ENCODE data around the gene TRIM72. TPM values are rescaled to one million over a fixed set of nuclear protein-coding genes. Genes with fewer than 3 reads are reported as not detected.
A peak's percentile ranks its signal among the peaks of the same experiment; 100 is the strongest.
"Not testable (repeated sequence)": the region's sequence is repeated elsewhere in the genome, so short reads cannot be mapped to it uniquely, and the experiment has no call there.

TRIM72 gene
- total RNA-seq, 1 experiment from 2014 or later = 0.09 TPM

GRCh38 chr16:31242206-31242605, 28.3 kb downstream of the TRIM72 start:
- Histone ChIP-seq H3K9me2 (ENCODE audit: insufficient read depth) (no peaks in the 10 kb centered on the region), H3K27me3 (ENCODE audit: insufficient read depth, low read depth) (no peaks in the 10 kb centered on the region), H3K9me3 (ENCODE audit: insufficient read depth, low read depth) (no peaks in the 10 kb centered on the region), H3F3A (ENCODE audit: insufficient read depth, low read depth) (peaks cover 18% of the 10 kb centered on the region), H3K27ac (peak overlapping the region; percentile 57), H3K4me1 (replicated peaks; ENCODE audit: insufficient read depth) (peaks cover 15% of the 10 kb centered on the region), H4K20me1 (ENCODE audit: insufficient read depth) (no peaks in the 10 kb centered on the region), H2AFZ (no peak overlapping the region), H3K4me3 (no peak overlapping the region), H3K4me2 (peak overlapping the region; percentile 12), H3K79me2 (ENCODE audit: low read depth) (no peaks in the 10 kb centered on the region), H3K36me3 (ENCODE audit: low read depth) (no peaks in the 10 kb centered on the region)
- no TSS peak for BruUV-seq (replicated peaks)
- ChIA-PET CTCF (interaction anchor here (0.6 kb wide), 1 partner anchor 201 kb away, joined by 5 read pairs; no protein-coding TSS in a partner anchor), POLR2A (ENCODE audit: unreplicated experiment) (interaction anchor here (0.7 kb wide), 1 partner anchor 13 kb away, joined by 7 read pairs; no protein-coding TSS in a partner anchor)
- intact Hi-C loops (cut with micrococcal nuclease; ENCODE audit: unreplicated experiment) = no loop called here
- TF ChIP-seq, protein P1, sequence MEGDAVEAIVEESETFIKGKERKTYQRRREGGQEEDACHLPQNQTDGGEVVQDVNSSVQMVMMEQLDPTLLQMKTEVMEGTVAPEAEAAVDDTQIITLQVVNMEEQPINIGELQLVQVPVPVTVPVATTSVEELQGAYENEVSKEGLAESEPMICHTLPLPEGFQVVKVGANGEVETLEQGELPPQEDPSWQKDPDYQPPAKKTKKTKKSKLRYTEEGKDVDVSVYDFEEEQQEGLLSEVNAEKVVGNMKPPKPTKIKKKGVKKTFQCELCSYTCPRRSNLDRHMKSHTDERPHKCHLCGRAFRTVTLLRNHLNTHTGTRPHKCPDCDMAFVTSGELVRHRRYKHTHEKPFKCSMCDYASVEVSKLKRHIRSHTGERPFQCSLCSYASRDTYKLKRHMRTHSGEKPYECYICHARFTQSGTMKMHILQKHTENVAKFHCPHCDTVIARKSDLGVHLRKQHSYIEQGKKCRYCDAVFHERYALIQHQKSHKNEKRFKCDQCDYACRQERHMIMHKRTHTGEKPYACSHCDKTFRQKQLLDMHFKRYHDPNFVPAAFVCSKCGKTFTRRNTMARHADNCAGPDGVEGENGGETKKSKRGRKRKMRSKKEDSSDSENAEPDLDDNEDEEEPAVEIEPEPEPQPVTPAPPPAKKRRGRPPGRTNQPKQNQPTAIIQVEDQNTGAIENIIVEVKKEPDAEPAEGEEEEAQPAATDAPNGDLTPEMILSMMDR (conservative IDR thresholded peaks at IDR 0.05) = no peak
- no peak for TF ChIP-seq EZH2 (IDR thresholded peaks at IDR 0.05; ENCODE audit: low read depth)
- DNase-seq = peak in 1 of 2 experiments; percentile 89

DNA sequence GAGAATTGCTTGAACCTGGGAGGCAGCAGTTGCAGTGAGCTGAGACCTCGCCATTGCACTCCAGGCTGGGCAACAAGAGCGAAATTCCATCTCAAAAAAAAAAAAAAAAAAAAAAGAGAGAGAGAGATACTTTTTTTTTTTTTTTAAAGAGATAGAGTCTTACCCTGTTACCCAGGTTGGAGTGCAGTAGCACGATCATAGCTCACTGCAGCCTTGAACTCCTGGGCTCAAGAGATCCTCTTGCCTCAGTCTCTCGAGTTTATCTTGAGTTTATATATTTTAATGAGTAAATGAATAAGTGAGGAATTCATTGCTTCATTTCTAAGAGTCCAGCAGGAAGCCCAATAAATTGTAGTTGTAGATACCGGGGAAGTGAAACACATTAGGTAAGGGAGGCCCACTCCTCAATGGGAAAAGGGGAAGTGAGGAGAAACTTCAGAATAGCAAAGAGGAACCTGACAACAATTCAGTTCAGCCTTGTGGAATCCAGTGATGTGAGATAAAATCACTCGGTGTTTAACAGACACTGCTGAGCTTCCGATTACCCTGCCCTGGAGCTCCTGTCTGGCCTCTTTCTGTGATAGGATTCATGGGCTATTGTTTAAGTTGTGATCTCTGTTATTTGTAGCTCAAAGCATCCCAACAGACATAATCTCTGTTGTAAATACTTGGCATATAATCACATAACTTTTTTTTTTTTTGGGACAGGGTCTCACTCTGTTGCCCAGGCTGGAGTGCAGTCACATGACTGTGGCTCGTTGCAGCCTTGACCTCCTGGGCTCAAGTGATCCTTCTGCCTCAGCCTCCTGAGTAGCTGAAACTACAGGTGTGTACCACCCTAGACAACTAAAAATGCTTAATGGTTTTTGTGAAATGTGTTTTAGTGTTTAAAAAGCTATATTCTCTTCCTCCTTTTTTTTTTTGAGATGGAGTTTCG, 30.1 kb downstream of the TRIM72 start:
- TF ChIP-seq EZH2 (IDR thresholded peaks at IDR 0.05; ENCODE audit: low read depth) = no peak
- TF ChIP-seq, protein P1 (conservative IDR thresholded peaks at IDR 0.05) = no peak
- DNase-seq = no peak
- no peak overlapping the region for H3K4me3 ChIP-seq
- POLR2A ChIA-PET (ENCODE audit: unreplicated experiment) = interaction anchor here (0.7 kb wide), 1 partner anchor 613 kb away, joined by 3 read pairs; no protein-coding TSS in a partner anchor
- H3K27ac ChIP-seq = no peak overlapping the region
- no peaks in the 10 kb centered on the region for H3K9me3 ChIP-seq (ENCODE audit: insufficient read depth, low read depth)
- no TSS peak for BruUV-seq (replicated peaks)
- no peak overlapping the region for H2AFZ ChIP-seq
- no peaks in the 10 kb centered on the region for H3K9me2 ChIP-seq (ENCODE audit: insufficient read depth)
- peaks cover 18% of the 10 kb centered on the region for H3F3A ChIP-seq (ENCODE audit: insufficient read depth, low read depth)
- H3K79me2 ChIP-seq (ENCODE audit: low read depth) = no peaks in the 10 kb centered on the region
- CTCF ChIA-PET = no interaction called here
- peaks cover 15% of the 10 kb centered on the region for H3K4me1 ChIP-seq (replicated peaks; ENCODE audit: insufficient read depth)
- intact Hi-C loops (cut with micrococcal nuclease; ENCODE audit: unreplicated experiment) = no loop called here
- no peak overlapping the region for H3K4me2 ChIP-seq
- H4K20me1 ChIP-seq (ENCODE audit: insufficient read depth) = no peaks in the 10 kb centered on the region
- no peaks in the 10 kb centered on the region for H3K27me3 ChIP-seq (ENCODE audit: insufficient read depth, low read depth)
- no peaks in the 10 kb centered on the region for H3K36me3 ChIP-seq (ENCODE audit: low read depth)

DNA sequence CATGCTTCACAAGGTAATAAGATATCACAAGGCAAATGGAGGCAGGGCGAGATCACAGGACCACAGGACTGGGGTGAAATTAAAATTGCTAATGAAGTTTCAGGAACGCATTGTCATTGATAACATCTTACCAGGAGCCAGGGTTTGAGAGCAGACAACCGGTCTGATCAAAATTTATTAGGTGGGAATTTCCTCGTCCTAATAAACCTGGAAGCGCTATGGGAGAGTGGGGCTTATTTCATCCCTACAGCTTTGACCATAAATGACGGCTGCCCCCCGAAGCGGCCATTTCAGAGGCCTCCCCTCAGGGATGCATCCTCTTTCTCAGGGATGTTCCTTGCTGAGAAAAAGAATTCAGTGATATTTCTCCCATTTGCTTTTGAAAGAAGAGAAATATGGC, 31.7 kb downstream of the TRIM72 start:
- H3K9me3 ChIP-seq (ENCODE audit: insufficient read depth, low read depth); BruUV-seq (replicated peaks); H3K4me3 ChIP-seq; H3K27me3 ChIP-seq (ENCODE audit: insufficient read depth, low read depth); H3K9me2 ChIP-seq (ENCODE audit: insufficient read depth); POLR2A ChIA-PET (ENCODE audit: unreplicated experiment); DNase-seq; H3K79me2 ChIP-seq (ENCODE audit: low read depth); intact Hi-C loops (cut with micrococcal nuclease; ENCODE audit: unreplicated experiment); H2AFZ ChIP-seq; H3K36me3 ChIP-seq (ENCODE audit: low read depth); H3K27ac ChIP-seq; H4K20me1 ChIP-seq (ENCODE audit: insufficient read depth); CTCF ChIA-PET; H3K4me2 ChIP-seq: not testable (repeated sequence)
- peaks cover 18% of the 10 kb centered on the region for H3F3A ChIP-seq (ENCODE audit: insufficient read depth, low read depth)
- H3K4me1 ChIP-seq (replicated peaks; ENCODE audit: insufficient read depth) = peaks cover 15% of the 10 kb centered on the region
